HG02885 (cell line): ENCODE measurements around the gene HSPBP1.

ENCODE experiments used
- ATAC-seq: cut with Tn5 transposase; IDR thresholded peaks from one replicate; pipeline ENCODE4 v1.9.1; 2021; ENCODE audit warnings: mild to moderate bottlenecking; ENCODE audit not compliant: unreplicated experiment, poor library complexity

The HSPBP1 gene

DNA sequence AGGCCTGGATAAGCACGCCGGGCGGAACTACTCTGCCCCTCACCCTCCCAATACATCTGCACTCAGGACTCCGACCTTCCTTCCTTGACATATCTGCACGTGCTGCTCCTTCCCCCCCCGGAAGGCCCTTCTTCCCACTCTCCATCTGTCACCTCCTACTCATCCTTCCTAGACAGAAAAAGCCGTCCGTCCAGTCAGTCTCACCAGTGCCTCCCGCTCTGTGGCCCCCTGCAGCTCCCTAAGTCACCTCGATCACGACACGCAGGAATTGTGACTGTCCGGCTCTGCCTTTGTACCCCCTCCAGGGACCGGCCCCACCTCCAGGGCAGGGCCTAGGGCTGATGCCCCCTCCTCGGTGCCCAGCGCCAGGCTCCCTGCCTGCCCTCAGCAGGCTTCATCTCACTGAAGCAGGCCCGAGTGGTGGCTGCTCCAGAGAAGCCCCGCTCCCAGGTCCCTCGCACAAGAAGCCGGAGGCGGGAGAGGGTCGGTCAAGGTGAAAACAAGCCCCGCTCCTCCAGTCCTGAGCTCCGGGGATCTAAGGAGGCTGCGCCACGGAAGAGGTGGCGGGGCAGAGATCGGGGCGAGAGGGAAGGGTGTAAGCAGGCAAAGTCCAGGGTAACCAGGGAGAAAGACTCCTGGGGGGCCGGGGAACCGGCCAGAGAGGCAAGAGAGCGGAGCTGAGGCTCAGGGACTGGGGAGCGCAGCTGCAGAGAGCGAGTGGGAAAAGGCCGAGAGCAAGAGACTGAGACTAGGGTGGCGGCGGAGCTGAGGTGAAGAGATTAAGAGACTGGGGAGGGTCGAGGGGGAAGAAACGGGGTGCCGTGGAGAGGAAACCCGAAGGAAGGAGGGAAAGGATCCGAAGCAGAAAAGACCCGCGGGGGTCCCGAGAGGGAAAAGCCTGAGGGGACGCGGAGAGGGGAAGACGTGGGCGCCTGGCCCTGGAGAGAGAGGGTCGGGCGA, 22.2 kb downstream of the HSPBP1 start:
- ATAC-seq = no peak

DNA sequence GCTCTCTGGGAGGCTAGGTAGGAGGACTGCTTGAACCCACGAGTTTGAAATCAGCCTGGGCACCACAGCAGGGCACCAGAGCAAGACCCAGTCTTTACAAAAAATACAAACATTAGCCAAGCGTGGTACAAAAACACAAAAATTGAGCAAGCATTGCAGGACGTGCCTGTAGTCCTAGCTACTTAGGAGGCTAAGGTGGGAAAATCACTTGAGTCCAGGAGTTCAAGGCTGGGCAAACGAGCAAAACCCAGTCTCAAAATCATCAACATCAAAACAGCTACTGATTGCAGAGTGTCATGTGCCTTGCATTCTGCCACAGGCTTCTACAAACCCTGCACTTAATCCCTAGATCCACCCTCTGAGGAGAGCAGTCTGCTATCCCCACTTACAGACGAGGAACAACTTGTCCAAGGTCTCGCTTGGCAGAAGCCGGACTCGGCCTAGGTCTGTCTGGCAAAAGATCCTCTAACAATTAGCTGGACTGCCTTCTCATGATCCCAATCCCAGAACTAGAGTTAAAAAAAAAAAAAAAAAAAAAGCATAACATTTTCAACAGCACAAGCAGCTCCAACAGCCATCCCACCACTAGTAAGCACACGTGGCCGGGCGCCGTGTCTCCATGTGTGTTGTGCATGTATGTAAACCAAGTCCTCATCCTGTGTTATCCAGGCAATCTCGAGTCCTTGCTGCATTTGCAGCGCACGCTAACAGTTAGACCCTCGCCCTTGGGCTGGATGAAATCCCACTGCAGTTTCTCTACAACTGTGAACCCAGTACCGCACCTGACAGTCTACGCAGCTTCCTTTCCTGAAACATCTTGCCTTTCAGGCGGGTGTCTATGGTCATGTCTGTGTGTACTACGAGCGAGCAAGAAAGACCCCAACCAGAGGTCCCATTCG, 23.1 kb downstream of the HSPBP1 start:
- no peak for ATAC-seq

DNA sequence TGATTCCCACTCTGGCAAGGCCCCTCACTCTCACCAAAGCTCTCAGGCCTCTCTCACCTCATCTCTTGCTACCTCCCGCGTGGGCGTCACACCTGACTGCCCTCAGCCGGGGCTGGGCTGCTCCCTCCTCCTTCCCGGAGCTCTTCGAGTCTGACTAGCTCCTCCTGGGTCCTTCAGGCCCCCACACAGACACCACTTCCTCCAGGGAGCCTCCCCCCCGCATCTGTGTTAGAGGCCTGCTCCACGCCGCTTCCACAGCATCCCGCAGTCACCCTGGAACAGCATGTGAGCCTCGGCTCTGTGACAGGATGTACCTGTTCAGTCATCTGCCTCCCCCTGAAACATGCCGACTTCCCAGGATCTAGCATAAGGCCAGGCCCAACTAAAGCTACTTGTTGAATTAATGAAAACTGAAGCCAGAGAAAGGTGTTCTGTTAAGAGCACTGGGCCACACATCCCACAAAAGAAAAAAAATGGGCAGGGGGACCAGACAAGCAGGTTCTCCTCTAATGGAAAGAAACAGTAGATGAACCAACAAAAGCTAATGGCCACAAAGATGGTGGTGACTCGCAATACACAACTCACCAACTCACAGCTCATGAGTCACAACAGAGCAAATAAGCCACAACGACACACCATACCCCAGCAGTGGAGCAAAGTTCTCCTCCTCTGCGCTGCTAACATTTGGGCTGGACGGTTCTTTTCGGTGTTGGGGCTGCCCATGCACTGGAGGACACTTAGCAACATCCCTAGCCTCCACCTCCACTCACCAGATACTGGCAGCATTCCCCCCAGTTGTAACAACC, 24.1 kb downstream of the HSPBP1 start:
- no peak for ATAC-seq

DNA sequence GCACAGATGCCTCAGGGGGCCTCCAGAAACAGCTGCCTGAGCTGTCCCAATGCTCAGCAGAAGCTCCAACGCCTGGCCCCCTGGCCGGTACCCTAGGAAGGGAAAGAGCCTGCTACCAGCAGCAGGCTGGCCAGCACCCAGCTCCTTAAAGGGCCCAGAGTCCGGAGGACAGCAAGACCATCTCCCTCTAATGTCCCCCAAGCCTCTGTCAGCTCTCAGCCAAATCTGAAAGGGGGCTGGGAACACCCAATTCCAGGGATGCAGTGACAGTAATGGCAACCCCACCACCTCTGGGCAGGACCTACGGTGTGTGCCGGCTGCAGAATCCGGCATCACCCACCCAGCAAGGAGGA, 25.3 kb downstream of the HSPBP1 start:
- no peak for ATAC-seq

DNA sequence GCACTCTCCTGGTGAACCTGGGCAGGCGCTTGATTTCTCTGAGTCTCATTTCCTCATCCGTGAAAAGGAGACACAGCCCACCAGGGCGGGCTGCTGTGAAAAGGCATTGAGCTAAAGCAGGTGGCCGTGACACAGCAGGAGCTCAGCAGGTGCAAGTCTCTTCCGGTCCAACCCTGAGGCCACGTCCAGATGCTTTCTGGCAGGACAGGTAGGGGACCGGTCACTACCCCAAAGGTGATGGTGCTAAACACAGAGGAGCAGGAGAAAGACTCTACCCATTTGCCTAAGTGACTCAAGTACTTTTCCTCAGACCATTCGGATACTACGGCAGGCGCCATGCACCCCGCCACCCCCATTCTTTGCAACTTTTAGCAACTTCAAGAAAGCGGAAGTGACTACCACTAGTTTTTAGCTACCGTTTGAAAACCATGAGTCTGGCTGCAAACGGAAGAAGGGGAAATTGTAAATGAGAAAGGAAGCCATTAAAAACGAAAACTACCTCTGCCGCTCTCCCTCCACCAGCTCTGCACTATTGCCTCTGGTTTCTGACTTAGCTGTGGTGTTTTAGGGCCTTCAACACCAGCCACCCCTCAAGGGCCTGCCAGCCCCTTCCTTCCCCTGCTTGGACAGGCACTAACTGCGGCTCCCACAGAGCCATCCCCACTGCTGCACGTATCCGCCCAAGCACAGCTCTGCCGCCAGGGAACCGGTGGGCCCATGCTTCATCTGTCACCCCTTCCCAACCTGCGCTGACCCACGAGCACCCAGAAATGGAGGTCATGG, 25.9 kb downstream of the HSPBP1 start:
- no peak for ATAC-seq

DNA sequence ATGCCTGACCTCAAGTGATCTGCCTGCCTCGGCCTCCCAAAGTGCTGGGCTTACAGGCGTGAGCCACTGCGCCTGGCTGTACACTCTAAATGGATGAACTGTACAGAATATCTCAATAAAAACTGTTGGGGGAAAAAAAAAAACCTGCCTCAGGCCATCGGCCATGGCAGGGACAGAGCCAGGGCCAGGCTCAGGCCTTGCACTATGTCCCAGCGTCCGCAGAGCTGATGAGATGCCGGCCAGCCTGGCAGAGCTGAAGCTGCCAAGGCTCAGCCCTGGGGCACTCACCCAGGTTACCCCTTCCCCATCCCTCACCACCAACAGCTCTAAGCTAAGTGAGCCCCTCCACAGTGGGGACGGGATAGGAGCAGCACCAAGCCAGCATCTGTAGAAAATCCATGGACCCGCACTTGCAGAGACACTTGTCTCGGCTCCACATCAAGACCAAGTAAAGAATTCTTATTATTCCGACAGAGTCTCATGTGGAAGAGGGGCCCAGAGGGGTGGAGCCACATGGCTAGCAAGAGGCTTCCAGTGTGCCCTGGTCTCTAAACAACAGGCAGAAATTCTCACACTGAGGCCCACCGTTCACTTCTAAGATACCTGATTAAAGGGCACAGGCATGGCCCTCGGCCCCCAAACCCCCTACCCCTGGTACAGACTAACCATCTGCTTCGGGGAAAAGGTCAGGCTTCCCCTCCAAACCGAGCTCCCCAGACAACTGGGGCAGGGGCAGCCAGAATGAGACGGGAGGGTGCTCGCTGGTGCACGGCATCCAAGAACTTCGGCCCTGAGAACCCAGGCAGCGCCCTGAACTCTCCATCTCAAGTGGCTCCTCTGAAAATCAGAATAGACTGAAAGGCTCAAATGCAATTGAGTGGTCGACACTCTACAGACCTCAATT, 26.9 kb downstream of the HSPBP1 start:
- ATAC-seq = no peak

DNA sequence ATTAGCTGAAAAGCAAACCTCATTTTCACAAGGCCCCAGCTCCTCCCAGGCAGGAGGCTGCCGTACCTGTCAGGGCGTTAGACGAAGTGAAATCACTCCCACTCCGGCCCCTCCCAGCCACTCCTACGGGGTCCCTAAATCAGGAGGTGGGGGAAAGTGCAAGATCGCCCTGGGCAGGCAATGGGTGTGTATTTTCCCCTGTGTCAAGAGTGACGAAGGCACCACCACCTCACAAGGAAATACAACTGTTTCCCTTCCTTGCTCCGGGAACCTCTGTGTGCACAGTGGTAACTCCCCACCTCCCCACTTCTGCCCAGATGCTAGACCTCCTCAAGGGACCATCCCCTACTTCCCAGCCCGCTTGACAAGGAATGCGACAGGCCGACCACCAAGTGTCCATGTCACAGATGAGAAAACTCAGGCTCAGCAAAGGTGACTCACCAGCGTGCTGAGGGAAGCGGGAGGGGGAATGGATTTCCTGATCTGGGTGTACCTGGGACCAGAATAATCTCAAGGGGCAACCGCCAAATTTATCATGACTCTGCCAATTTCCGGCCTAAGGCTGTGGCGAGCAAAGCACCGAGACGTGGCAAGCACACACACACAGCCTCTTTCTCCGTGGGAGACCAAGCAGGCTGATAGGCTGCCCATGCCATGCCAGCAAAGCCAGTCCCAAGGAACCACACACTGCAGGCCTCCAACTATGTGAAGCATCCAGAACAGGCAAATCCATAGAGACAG, 28.4 kb downstream of the HSPBP1 start:
- no peak for ATAC-seq

DNA sequence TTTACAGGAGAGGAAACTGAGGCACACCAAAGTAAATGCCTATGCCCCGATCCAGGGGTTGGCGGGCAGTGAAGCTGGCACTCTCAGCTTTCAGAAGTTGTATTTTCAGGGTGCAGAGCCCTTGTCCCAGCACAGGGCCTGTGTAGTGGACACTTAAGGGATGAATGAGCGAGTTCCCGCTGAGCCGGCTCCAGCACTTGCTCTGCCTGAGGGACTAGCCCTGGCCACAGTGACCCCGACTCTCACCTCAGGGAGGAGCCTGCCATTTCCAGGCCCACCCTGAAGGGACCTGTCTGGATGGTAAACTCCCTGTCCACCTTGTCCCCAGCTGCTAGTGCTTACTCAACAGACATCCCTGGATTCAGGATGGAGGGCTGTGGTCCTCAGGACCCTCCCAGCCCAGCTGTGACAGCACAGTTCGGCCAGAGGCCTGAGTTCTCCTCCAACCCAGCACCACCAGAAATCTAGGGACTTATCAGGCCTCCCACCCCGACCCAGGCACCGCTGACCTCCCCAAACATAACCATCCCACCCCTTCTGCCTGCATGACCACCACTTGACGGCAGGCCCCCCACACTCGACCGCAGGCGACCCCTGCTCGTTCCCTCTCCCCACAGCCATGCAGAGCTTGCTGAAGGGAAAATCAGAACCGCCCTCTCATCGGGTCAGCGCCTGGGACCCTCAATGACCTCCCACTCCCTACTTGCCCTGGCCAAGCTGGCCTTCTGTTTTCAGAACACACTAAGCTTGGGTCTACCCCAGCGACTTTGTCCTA, 29.5 kb downstream of the HSPBP1 start:
- no peak for ATAC-seq

DNA sequence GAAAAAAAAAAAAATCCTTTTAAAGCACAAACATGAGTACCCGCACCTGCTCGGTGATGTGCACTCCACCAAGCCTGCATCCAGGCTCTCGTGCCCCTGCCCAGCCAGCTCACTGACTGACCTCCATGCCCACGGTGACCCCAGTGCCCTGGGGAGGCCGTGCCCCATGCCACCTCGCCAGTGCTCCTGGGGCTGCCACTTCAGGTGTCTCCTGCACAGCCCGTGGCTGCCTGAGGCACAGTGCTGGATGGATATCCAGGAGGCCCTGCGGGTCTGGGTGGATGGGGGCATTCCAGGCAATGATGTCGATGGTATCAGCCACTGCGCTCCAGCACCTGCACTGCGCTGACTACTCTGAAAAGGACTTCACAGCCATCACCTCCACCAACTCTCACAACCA, 30.1 kb downstream of the HSPBP1 start:
- no peak for ATAC-seq

DNA sequence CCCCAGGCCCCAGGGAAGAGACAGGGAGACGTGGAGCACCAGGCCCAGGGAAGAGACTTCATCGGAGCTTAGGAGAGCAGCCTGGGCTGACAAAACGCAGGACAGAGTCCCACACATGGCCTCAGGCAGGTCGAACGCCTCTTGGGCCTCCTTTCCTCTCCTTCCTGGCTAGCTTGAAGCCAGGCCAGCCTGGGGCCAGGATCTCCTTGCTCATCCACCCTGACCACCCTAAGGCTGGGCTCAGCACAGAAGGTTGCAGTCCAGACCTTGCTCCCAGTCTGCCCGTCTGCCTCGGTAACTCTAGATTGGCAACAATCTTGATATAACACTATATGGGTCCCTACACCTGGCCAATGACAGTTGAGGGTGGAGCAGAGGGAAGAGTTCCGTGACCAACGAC, 31.2 kb downstream of the HSPBP1 start:
- ATAC-seq = no peak

DNA sequence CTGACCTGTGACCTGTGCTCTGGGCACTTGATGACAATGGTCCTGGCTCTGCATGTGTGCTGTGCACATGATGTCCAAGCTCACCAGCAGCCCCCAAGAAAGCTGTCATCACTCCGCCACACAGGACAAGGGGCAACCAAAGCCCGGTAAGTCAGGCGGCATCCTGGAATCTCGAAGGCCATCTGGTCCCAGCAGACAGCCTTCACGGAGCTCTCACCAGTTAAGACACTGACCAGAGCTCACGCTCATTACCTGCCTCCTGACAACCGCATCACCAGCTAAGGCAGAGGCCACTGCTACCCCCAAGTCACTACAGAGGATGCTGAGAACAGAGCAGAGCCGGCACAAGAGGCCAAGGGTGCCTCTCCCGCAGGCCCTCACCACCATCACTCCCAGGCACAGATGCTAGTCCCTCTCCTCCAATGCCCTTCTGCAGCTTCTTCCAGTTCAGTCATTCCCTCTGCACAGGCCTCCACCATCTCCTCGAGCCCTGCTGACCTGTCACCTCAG, 31.7 kb downstream of the HSPBP1 start:
- ATAC-seq = no peak

DNA sequence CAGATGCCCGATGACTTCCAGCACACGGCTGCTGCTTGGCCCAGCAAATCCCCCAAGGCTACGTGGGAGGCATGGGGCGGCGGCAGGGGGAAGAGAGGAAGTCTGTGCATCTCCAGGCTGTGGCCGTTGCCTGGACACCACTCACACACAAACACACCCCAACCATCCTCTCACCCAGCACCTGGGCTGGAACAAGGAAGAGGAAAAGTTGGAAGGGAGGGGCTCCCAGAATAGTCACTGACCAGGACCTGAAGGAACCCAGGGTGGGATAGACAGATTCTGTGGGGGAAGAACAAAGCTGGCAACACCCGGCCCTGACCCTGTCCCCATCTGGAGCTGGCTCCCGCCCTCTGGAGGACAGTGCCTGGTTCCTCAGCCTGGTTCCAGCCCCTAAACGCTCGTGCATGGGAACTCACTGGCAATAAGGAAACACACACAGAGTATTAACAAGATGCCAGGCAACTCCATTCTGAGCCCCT, 32.2 kb downstream of the HSPBP1 start:
- ATAC-seq = no peak

DNA sequence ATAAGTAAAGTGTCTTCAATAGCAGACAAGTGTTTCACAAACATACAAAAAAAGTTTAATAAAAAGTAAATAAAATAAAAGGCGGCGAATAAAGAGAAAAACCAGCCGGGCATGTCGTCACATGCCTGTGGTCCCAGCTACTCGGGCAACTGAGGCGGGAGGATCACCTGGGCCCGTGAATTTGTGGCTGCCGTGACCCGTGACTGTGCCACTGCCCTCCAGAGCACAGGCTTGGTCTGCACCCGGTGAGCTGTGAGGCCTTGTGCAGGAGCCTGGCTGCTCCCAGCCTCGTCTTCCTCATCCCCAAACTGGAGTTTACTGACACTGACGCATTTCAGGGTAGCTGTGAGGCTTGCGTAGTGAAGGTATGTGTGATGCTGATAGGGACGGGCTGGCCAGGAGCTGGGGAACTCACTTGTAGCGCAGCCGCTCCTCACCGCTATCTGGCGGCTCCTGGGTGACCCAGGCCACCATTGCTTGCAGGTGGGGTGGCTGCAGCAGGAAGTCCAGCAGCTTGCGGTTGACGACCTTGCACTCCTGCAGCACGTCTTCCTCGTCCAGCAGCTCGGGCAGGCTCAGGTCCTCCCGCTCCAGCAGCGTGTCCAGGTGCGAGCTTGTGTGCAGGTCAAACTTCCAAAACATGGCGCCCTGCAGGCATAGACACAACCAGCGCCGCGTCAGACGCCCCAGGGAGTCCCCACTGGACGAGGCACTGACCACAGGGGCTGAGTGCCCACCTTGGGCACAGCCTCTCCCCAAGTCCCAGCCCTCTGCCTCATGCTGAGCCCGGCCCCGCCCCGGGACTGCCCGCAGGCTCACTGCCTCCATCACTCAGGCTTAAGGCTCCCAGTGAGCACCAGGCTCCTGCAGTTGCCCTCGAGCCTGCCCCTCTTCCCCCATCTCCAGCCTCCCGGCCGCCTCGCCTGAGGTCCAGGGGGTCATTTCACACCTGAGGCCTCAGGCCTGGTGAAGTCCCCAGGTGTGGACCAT, 33.2 kb downstream of the HSPBP1 start:
- no peak for ATAC-seq

DNA sequence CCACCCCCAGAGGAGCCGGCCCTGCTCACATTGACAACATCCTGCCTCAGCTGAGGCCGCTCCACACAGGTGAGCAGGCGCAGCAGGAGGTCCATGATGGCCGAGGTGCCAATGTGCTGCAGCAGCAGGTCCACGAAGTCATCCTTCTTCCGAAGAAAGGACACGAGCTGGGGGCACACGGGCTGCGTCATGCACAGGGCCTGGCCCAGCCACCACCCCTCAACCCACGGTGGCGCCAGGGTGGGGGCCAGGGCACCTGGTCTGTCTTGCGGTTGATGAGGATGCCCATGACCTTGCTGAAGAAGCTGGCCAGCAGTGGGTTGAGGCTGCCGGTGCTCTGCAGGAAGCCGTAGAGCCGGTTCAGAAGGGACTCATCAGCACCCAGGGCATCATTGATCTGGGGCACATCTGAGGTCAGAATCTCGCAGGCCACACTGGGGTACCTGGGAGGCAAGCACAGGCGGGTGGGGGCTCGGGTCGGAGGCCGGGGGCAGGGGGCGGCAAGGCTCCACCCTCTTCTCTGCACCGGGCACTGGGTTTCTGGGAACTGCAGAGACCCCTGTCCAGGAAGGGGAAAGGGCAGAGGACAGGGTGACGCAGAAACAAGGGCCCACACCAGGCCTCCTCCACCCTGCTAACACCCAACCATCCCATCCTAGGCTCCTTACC, 34.5 kb downstream of the HSPBP1 start:
- ATAC-seq = no peak

DNA sequence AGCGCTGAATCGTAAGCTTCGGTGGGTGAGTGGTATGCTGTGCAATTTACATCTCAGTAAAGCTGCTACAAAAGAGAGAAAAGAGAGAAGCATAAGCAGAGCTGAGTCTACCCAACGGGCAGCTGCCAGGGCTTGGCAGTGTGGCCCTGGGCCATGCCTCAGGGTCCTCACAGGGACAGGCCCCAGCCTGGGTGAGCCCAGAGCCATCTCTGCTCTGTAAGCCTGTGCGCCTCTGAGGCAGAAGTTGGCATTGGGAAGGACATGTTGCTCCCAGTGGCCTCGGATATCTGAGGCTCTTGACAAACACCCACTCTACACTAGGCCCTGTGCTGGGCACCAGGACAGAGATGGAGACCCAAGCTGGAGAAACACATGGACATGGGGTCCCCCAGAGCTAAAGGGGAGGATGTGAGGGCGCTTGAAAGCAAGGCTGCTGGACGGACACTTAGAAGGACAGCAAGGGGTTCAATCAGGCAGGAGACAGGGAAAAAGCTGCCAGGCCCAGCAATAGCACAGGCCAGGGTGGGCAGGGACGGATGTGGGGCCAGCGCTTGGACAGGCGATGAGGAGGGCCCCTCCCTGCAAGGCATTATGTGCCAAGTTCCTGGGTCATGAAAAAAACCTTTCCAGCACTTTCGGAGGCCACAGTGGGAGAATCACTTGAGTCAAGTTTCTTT, 35.8 kb downstream of the HSPBP1 start:
- no peak for ATAC-seq
